Suprapubic skin (tissue), 4 donors: ENCODE results near the gene BUB1B. TPM values are rescaled to one million over a fixed set of nuclear protein-coding genes. Genes with fewer than 3 reads are reported as not detected.
"Not testable (repeated sequence)": the region's sequence is repeated elsewhere in the genome, so short reads cannot be mapped to it uniquely, and the experiment has no call there.

Experiments
- DNase-seq, 2 donors: peaks; one replicate each; pipeline ENCODE4 v3.0.0-alpha.2; 2019; ENCODE audit warnings: low spot score in 2 of 2
- H3K27ac ChIP-seq: fragments of 200-600 bp; sonication (generic); one replicate; pipeline ENCODE4 v1.5.1; 2019
- H3K27me3 ChIP-seq: fragments of 200-600 bp; sonication (generic); one replicate; pipeline ENCODE4 v1.5.1; 2019
- H3K36me3 ChIP-seq: fragments of 200-600 bp; sonication (generic); one replicate; pipeline ENCODE4 v1.5.1; 2019
- H3K4me1 ChIP-seq: fragments of 200-600 bp; sonication (generic); one replicate; pipeline ENCODE4 v1.5.1; 2019
- H3K4me3 ChIP-seq: fragments of 200-600 bp; sonication (generic); one replicate; pipeline ENCODE4 v1.5.1; 2019; ENCODE audit warnings: mild to moderate bottlenecking
- H3K9me3 ChIP-seq: fragments of 200-600 bp; sonication (generic); one replicate; pipeline ENCODE4 v1.5.1; 2019
- EP300 ChIP-seq: sonication (generic); formaldehyde crosslinking; IDR thresholded peaks from one replicate; pipeline ENCODE4 v1.6.1; 2017; ENCODE audit warnings: antibody characterized with exemption
- POLR2A ChIP-seq, 2 donors: fragments of 450-650 bp; IDR thresholded peaks; one replicate each; pipeline ENCODE4 v1.6.1; 2017; ENCODE audit warnings: antibody characterized with exemption in 2 of 2, mild to moderate bottlenecking in 2 of 2, moderate library complexity in 2 of 2
- POLR2AphosphoS5 ChIP-seq, 3 donors: sonication (generic); formaldehyde crosslinking; IDR thresholded peaks; one replicate each; pipeline ENCODE4 v1.6.1; 2017; ENCODE audit warnings: antibody characterized with exemption in 3 of 3
- WGBS: methylation state at CpG from one replicate; pipeline ENCODE4 v1.1.5; 2018; 5-methylcytosine and 5-hydroxymethylcytosine counted together
- total RNA-seq, 4 donors: library from RNA; depleted of rRNA; stranded (reverse); fragments of >200 nt; gene quantifications; one replicate each; pipeline ENCODE4 v1.1.0, GENCODE V29; 2016
- TF ChIP-seq, protein P1 (sequence below), 2 donors: fragments of 200-600 bp in 1 of 2; fragments of 450-650 bp in 1 of 2; sonication (generic) in 1 of 2; IDR thresholded peaks; one replicate each; pipeline ENCODE4 v1.5.1; 2016 to 2019; ENCODE audit warnings: antibody characterized with exemption in 2 of 2, mild to moderate bottlenecking in 1 of 2, moderate library complexity in 1 of 2

BUB1B gene
- total RNA-seq, 4 donors from 2014 or later = 1.8 to 12.2 (median 8.8) TPM

DNA sequence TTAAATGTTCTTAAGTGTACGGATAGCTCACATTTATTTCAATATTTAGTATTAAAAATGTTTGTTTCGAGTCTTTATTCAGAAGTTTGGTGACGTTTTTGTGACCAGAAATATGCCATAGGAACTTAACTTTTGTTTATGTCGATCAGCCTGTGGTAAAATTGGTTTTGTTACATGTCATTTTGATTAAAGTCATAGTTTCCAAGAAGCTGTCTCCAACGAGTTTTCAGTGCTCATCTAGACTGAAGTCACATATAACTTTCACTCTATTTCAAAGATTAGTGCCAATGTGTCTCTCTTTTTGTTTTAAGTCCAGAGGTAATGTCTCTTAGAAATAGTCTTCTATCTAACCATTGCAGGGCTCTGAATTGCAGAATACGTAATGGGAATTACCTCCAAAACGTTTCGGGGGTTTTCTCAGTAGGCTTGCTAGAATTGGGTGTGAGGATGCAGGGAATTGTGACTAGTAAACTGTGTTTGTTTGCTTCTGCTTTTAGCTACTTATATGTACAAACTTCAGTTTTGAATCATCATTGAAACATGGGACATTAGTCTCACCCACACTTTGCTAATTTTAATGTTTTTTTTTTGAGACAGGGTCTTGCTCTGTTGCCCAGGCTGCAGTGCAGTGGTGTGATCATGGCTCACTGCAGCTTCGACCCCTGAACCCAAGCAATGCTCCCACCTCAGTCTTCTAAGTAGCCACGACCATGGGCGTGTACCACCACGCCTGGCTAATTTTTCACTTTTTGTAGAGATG, 3.0 kb downstream of the BUB1B start:
- 83% methylated on average over 12 of the region's 12 CpGs for WGBS
- H3K9me3 ChIP-seq = no peaks in the 10 kb centered on the region
- TF ChIP-seq POLR2AphosphoS5 (IDR thresholded peaks at IDR 0.05) (no peak), POLR2A (IDR thresholded peaks at IDR 0.05) (no peak), EP300 (no peak)
- TF ChIP-seq, protein P1, sequence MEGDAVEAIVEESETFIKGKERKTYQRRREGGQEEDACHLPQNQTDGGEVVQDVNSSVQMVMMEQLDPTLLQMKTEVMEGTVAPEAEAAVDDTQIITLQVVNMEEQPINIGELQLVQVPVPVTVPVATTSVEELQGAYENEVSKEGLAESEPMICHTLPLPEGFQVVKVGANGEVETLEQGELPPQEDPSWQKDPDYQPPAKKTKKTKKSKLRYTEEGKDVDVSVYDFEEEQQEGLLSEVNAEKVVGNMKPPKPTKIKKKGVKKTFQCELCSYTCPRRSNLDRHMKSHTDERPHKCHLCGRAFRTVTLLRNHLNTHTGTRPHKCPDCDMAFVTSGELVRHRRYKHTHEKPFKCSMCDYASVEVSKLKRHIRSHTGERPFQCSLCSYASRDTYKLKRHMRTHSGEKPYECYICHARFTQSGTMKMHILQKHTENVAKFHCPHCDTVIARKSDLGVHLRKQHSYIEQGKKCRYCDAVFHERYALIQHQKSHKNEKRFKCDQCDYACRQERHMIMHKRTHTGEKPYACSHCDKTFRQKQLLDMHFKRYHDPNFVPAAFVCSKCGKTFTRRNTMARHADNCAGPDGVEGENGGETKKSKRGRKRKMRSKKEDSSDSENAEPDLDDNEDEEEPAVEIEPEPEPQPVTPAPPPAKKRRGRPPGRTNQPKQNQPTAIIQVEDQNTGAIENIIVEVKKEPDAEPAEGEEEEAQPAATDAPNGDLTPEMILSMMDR (IDR thresholded peaks at IDR 0.05) = no peak

GRCh38 chr15:40167374-40167773, 6.5 kb downstream of the BUB1B start:
- not testable (repeated sequence) for H3K4me3 ChIP-seq, H3K27ac ChIP-seq, H3K9me3 ChIP-seq, H3K27me3 ChIP-seq, DNase-seq, H3K4me1 ChIP-seq, H3K36me3 ChIP-seq
- 93% methylated on average over 10 of the region's 10 CpGs for WGBS

More for the DNA sequence above, 3.0 kb downstream of the BUB1B start:
- no peak for DNase-seq
- Histone ChIP-seq H3K4me1 (peaks cover 7% of the 10 kb centered on the region), H3K27me3 (no peaks in the 10 kb centered on the region), H3K27ac (no peak overlapping the region), H3K4me3 (no peak overlapping the region), H3K36me3 (no peaks in the 10 kb centered on the region)

GRCh38 chr15:40175160-40175559, 14.3 kb downstream of the BUB1B start:
- TF ChIP-seq EP300 (no peak), POLR2A (IDR thresholded peaks at IDR 0.05) (no peak), POLR2AphosphoS5 (IDR thresholded peaks at IDR 0.05) (no peak)
- TF ChIP-seq, protein P1 (IDR thresholded peaks at IDR 0.05) = no peak

GRCh38 chr15:40182358-40183029, 21.6 kb downstream of the BUB1B start:
- DNase-seq = no peak
- Histone ChIP-seq H3K4me1 (no peaks in the 10 kb centered on the region), H3K27me3 (no peaks in the 10 kb centered on the region), H3K36me3 (no peaks in the 10 kb centered on the region), H3K27ac (no peak overlapping the region), H3K4me3 (no peak overlapping the region), H3K9me3 (no peaks in the 10 kb centered on the region)
- TF ChIP-seq POLR2AphosphoS5 (IDR thresholded peaks at IDR 0.05) = no peak
- TF ChIP-seq, protein P1 (IDR thresholded peaks at IDR 0.05) = no peak
- TF ChIP-seq POLR2A (IDR thresholded peaks at IDR 0.05) = no peak
- TF ChIP-seq EP300 = no peak
- WGBS = 67% methylated on average over 1 of the region's 1 CpG

More at GRCh38 chr15:40175160-40175559, 14.3 kb downstream of the BUB1B start:
- H3K27me3 ChIP-seq = no peaks in the 10 kb centered on the region
- WGBS = 84% methylated on average over 3 of the region's 3 CpGs
- H3K27ac ChIP-seq = no peak overlapping the region
- H3K36me3 ChIP-seq = no peaks in the 10 kb centered on the region
- H3K9me3 ChIP-seq = no peaks in the 10 kb centered on the region
- no peak for DNase-seq
- no peak overlapping the region for H3K4me3 ChIP-seq
- H3K4me1 ChIP-seq = no peaks in the 10 kb centered on the region

- H3K27ac ChIP-seq = no peak overlapping the region
- H3K27me3 ChIP-seq = no peaks in the 10 kb centered on the region
- DNase-seq = no peak
- H3K36me3 ChIP-seq = no peaks in the 10 kb centered on the region
- TF ChIP-seq POLR2A (IDR thresholded peaks at IDR 0.05) = no peak
- no peak for TF ChIP-seq POLR2AphosphoS5 (IDR thresholded peaks at IDR 0.05)
- no peak for TF ChIP-seq EP300
- TF ChIP-seq, protein P1 (IDR thresholded peaks at IDR 0.05) = no peak
- 81% methylated on average over 9 of the region's 9 CpGs for whole genome bisulfite sequencing
- no peak overlapping the region for H3K4me3 ChIP-seq
- H3K4me1 ChIP-seq = no peaks in the 10 kb centered on the region
- no peaks in the 10 kb centered on the region for H3K9me3 ChIP-seq
These were observed 23.0 kb downstream of the BUB1B start for GRCh38 chr15:40183636-40184463.
